Activated T-helper 1 cell treated with Interleukin-2 at 50 U/mL for 16 hours (primary cell): ENCODE data around the gene MCC.

Experiments used
- DNase-seq: peaks from one replicate; pipeline ENCODE4 v3.0.0-alpha.2; 2020; ENCODE audit warnings: low read depth

The MCC gene

DNA sequence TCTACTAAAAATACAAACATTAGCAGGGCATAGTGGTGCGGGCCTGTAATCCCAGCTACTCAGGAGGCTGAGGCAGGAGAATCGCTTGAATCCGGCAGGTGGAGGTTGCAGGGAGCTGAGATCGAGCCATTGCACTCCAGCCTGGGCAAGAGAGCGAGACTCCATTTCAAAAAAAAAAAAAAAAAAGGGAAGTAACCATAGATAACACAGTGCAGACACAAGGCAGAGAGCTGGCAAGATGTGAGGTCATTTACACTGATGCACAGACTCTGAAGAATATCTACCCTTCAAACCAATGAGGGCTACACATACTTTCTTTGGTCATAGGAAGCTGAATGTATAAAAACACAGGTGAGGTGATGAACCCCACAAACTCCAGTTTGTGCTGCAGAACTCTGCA is 379.8 kb downstream of the MCC start:
- no peak for DNase-seq

DNA sequence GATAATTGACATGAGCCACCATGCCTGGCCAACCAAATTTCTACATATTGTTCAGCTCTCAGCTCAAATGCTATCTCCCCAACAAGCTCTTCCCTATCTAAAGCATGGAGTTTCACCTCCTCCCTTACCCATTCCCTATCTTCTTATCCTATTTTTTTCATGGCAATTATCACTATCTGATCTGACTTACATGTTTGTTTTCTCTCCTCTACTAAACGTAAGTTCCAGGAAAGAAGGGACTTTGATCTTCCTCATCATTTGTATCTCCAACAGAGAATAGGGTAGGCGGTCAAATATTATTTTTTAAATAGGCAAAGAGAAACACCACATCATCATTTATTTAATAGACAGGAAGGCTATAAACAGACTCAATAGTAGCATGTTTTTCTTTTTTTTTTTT is 381.4 kb downstream of the MCC start:
- no peak for DNase-seq

DNA sequence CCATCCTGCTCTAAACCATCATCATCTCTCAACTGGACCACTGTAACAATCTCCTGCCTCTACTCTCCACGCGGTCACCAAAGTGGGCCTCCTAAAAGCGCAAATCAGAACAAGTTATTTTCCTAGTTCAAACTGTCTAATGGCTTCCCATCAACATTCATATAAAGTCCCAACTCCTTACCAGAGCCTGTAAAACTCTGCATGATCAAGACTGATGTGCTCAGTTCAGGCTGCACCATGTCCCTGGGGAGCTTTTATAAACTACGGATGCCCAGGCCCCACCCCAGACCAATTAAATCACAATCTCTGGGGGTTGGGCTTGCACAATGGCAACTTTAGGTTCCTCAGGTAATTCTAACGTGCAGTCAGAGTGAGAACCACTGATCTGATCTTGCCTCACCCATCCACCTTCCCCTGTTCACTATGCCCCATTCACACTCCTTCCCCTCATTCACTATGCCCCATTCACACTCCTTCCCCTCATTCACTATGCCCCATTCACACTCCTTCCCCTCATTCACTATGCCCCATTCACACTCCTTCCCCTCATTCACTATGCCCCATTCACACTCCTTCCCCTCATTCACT is 382.5 kb downstream of the MCC start:
- DNase-seq: no peak

- no peak for DNase-seq
These were observed 384.9 kb downstream of the MCC start for GRCh38 chr5:113103330-113103729.

DNA sequence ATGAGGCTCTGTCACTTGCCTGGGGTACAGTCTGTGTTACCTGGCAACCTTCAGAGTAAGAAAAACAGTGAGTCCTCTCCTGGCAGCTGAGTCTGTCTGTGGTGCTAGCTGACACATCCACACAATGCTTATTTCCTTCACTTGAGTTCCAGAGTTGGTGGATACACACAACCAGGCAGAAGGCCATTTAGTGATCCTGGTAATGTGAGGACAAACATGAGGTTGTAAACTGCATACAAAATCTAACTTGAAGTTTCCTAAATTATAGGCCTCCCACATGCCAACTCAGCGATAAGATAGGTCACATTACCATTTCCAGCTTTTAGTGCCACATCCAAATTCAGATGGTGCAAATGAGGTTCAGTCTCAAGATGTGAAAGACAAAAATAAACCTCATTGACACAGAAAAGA is 386.1 kb downstream of the MCC start:
- DNase-seq: no peak

GRCh38 chr5:113100981-113101380 is 387.3 kb downstream of the MCC start:
- DNase-seq: no peak

DNA sequence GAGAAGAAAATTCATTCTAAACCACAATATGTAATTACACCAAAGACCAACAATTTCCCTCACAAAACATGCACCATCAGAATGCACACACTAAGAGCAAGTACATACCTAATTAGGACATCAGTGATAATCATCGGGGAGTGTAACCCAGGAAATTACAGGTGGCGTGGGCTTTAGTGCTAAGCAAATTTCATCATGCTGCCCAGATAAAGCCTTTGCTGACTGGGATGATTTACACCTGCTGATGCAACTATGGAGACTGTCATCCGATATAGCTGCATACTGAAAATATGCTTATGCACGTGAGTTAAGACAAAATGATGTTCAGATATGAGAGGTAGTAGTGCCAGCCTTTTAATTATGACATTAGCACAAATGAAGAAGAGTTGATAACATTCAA is 388.4 kb downstream of the MCC start:
- no peak for DNase-seq

- no peak for DNase-seq
These were observed 389.9 kb downstream of the MCC start for GRCh38 chr5:113098378-113098777.

- no peak for DNase-seq
These were observed 392.4 kb downstream of the MCC start for GRCh38 chr5:113095831-113096230.

GRCh38 chr5:113093558-113093957 is 394.7 kb downstream of the MCC start:
- no peak for DNase-seq

DNA sequence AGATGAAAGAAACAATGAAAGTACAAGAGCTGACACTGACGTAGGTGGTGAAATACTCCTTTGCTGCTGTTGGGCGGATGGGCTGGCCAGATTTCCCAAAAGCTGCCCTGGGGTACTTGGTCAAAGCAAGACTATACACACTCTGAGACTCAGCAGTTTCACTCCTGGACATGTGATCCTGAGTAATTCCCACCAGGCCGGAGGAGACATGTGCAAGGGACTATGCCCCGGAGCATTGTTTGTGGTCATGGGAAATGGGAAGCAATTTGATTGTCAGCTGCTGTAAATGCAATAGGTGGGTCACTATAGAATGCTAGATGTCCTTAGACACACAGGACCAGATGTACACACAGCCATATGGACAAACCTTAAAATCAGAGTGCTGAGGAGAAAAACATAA is 395.6 kb downstream of the MCC start:
- DNase-seq: no peak

DNA sequence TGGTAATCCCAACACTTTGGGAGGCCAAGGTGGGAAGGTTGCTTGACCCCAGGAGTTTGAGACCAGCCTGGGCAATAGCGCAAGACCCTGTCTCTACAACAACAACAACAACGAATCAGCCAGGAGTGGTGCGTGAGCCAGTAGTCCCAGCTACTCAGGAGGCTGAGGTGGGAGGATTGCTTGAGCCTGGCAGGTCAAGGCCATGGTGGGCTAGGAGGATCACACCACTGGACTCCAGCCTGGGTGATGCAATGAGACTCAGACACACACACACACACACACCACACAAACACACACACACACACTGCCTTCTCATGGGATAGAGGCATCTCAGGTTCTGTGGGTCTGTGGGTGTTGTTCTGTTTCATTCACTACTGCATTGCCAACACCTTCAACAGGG is 396.6 kb downstream of the MCC start:
- no peak for DNase-seq

- DNase-seq: no peak
These were observed 397.7 kb downstream of the MCC start for GRCh38 chr5:113090336-113091106.

DNA sequence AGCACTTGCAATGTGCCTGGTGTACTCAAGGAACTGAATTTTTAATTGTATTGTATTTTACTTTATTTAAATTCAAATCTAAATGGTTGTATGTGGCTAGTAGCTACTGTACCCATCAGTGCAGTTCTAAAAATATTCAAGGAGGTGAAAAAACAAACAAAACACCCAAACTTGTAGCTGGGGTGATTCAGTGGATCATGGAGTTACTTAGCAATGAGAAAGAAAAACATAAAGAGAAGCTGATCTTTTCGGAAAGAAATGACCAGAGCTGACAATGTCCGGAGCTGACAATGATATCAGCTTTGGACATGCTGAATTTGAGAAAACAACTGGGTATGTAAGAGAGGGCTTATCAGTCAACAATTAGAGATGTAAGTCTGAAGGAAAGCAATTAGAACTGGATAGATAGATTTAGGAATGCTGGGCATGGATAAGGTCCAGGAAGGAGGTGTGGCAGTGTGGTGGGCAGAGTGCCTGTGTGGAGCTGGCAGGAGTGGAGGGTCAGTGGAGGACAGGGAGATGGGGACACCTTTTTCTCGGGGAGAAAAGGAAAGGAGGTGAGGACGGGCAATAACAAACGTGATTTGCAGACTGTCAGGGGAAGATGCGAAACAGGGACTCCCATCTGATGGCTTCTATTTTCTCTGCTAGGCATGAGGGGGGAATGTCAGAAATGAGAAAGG is 398.5 kb downstream of the MCC start:
- no peak for DNase-seq

DNA sequence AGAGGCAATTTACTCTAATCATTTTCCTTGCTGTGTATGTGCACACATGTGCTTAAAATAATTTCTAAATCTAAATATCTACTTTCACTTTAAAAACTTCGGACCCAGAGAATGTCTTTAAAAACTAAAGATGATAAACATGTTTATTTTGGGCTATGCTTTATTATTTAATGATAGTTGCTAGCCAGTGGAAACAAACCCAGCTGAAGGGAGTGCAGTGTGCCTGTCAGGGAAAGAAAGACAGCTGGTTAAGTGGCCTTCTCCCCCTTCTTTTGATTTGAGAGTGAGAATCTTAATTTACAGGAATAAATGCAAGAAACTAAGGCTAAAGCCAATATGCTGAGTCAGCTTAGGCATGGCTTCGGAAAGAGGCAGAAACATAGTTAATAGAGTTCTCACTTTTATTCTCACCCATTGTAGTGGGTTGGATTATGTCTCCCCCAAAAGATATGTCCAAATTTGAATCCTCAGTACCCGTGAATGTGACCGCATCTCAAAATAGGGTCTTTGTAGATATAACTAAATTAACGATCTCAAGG is 400.2 kb downstream of the MCC start:
- DNase-seq: no peak

GRCh38 chr5:113085880-113086409 is 402.3 kb downstream of the MCC start:
- no peak for DNase-seq

- DNase-seq: no peak
These were observed 403.2 kb downstream of the MCC start for GRCh38 chr5:113085084-113085414.

DNA sequence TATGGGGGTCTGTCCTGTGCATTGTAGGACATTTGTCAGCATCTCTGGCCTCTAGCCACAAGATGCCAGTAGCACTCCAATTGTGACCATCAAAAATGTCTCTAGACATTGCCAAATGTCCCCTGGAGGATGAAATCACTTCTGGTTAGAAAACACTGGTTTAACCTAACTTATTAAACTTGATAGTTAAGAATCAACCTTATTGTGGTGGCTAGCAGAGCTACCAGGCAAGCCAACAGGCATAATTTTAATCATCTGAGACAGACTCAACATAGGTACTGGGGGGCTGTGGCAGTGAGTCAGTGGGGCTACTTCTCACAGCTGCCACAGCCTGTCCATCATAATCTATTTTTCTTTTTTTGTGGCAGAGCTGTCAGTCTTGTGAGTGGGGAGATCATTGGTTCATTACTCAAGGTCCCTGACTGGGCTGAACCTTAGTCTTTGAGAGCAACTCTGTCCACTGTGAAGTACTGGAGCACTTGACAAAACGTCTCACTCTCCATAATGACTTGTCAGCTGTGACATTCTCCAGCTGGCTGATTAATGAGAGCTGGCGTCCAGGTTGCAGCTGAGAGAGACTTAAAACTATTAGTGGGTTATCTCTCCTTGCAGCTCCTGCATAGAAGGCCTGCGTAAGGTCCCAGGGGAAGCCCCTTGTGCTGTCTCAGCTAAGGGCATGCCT is 403.7 kb downstream of the MCC start:
- DNase-seq: no peak

DNA sequence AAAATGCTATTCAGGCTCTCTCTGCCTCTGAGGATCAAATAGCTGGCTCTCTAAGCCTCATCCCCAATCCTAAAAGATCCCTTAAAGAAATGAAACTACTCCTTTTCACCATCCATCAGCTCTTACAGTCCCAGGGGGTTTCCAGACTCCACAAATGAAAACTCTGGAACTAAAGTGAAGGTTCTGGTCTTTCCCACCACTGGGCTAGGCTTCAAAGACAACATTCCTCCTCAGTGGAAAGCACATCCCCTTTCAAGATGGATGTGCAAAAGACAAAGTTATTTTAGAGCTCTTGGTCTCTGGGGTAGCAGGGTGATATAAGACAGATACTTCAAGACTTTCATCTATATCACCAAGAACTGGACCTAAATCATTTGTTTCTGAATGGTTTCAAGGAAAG is 404.8 kb downstream of the MCC start:
- DNase-seq: no peak

DNA sequence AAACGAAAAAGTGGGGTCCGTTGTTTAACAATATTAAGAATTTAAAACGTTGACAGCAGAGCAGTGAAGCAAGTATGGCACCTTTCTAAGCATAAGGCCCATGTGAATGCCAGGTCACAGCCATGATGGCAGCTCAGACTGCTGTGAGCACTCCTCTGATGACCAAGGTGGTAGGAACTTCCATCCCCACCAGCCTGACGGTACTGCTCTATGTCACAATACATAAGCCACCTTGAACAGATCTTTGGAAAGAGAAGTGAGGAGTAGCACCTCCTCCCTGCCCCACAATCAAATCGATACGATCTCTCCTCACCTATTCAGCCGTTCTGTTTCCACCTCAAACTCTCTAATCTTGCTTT is 405.7 kb downstream of the MCC start:
- no peak for DNase-seq

- no peak for DNase-seq
These were observed 406.2 kb downstream of the MCC start for GRCh38 chr5:113081881-113082546.
